Transverse colon (tissue), 4 donors: ENCODE results near the gene ETHE1. TPM values are rescaled to one million over a fixed set of nuclear protein-coding genes. Genes with fewer than 3 reads are reported as not detected.

Experiments
- DNase-seq: peaks from one replicate; pipeline ENCODE4 v3.0.0-alpha.2; 2019
- H3K27ac ChIP-seq, 4 donors: fragments of 200-600 bp; sonication (generic); 2 replicates each; pipeline ENCODE4 v1.5.1; 2016 to 2018; ENCODE audit warnings: inconsistent platforms in 4 of 4
- H3K27me3 ChIP-seq: fragments of 200-600 bp; sonication (generic); 2 replicates; pipeline ENCODE4 v1.5.1; 2017; ENCODE audit warnings: inconsistent platforms
- H3K36me3 ChIP-seq, 4 donors: fragments of 200-600 bp; sonication (generic); 2 replicates each; pipeline ENCODE4 v1.5.1; 2017 to 2019; ENCODE audit warnings: inconsistent platforms in 4 of 4
- H3K4me1 ChIP-seq, 4 donors: fragments of 200-600 bp; sonication (generic); 2 replicates each; pipeline ENCODE4 v1.5.1; 2017 to 2020; ENCODE audit warnings: inconsistent platforms in 4 of 4
- H3K4me3 ChIP-seq, 4 donors: fragments of 200-600 bp; sonication (generic); 1 replicate in 1 of 4; 2 replicates in 3 of 4; pipeline versions ENCODE4 v1.5.1 to v1.6.1; 2017 to 2019; ENCODE audit warnings: inconsistent platforms in 4 of 4
- H3K9me3 ChIP-seq, 2 donors: fragments of 200-600 bp; sonication (generic); 2 replicates each; pipeline ENCODE4 v1.5.1; 2017 to 2019; ENCODE audit warnings: inconsistent platforms in 2 of 2
- CTCF ChIP-seq, 5 experiments: fragments of 200-600 bp in 3 of 5; fragments of 450-650 bp in 2 of 5; sonication (generic) in 3 of 5; IDR thresholded peaks; 1 replicate in 2 of 5; 2 replicates in 3 of 5; pipeline ENCODE4 v1.5.1; 2016 to 2017; ENCODE audit warnings: antibody characterized with exemption in 5 of 5, inconsistent platforms in 3 of 5, mild to moderate bottlenecking in 2 of 5, moderate library complexity in 1 of 5
- EP300 ChIP-seq: sonication (generic); formaldehyde crosslinking; IDR thresholded peaks from one replicate; pipeline ENCODE4 v1.6.1; 2017; ENCODE audit warnings: antibody characterized with exemption, low read depth
- POLR2A ChIP-seq: fragments of 450-650 bp; IDR thresholded peaks from one replicate; pipeline ENCODE4 v1.6.1; 2016; ENCODE audit warnings: antibody characterized with exemption, mild to moderate bottlenecking, moderate library complexity
- POLR2AphosphoS5 ChIP-seq, 3 donors: sonication (generic); formaldehyde crosslinking; IDR thresholded peaks; one replicate each; pipeline ENCODE4 v1.6.1; 2016; ENCODE audit warnings: antibody characterized with exemption in 3 of 3
- WGBS, 2 donors: methylation state at CpG; one replicate each; pipeline ENCODE4 v1.1.5; 2018; ENCODE audit warnings: low coverage in 1 of 2; 5-methylcytosine and 5-hydroxymethylcytosine counted together
- in situ Hi-C, 4 donors: fragments of 200-750 bp; cut with MboI; loops; one replicate each; pipeline versions ENCODE4 v1.15.0 to v1.15.1; 2017; ENCODE audit warnings: low sequenced_read_pairs in 3 of 4, low pct_ligation_motif_present in 1 of 4, low pct_unique_long_range_greater_than_20kb in 1 of 4
- intact Hi-C: fragments of 100-400 bp; cut with DNase I; formaldehyde crosslinking; loops from one replicate; pipeline ENCODE4 v1.15.1; 2023; ENCODE audit warnings: low total_unique reads
- total RNA-seq, 4 donors: library from RNA; depleted of rRNA; stranded (reverse); fragments of >200 nt; gene quantifications; one replicate each; pipeline ENCODE4 v1.1.0, GENCODE V29; 2016

ETHE1 gene
- total RNA-seq, 4 donors from 2014 or later = 438 to 667 (median 458) TPM

- Histone ChIP-seq H3K27ac (no peak overlapping the region), H3K4me1 (peaks cover 0 to 13% (median 7%) of the 10 kb centered on the region in 4 donors), H3K27me3 (no peaks in the 10 kb centered on the region), H3K36me3 (no peaks in the 10 kb centered on the region), H3K4me3 (no peak overlapping the region), H3K9me3 (no peaks in the 10 kb centered on the region)
- DNase-seq = no peak
- WGBS, 2 donors = 90 to 98% methylated on average over 2 to 12 of the region's 12 CpGs
- in situ Hi-C loops (no loop called here), intact Hi-C loops (loop anchor here (10.0 kb wide), 1 partner anchor 93 kb away; no protein-coding TSS in a partner anchor)
- TF ChIP-seq EP300 = no peak
- no peak for TF ChIP-seq CTCF (IDR thresholded peaks at IDR 0.05)
- TF ChIP-seq POLR2A = no peak
- TF ChIP-seq POLR2AphosphoS5 (IDR thresholded peaks at IDR 0.05) = no peak
These were observed 34.4 kb upstream of the ETHE1 start for GRCh38 chr19:43561139-43561970.

GRCh38 chr19:43560687-43561086, 33.7 kb upstream of the ETHE1 start:
- in situ Hi-C loops (no loop called here), intact Hi-C loops (loop anchor here (1.0 to 10.0 kb wide), 2 partner anchors 32 to 94 kb away; no protein-coding TSS in a partner anchor)
- no peak for DNase-seq
- 89% methylated on average over 6 of the region's 6 CpGs; no CpG with 5 or more reads in 1 of the 2 donors for WGBS, 2 donors
- TF ChIP-seq POLR2AphosphoS5 (IDR thresholded peaks at IDR 0.05) = no peak
- no peak overlapping the region for H3K4me3 ChIP-seq
- H3K36me3 ChIP-seq = peaks cover 0 to 6% (median 0%) of the 10 kb centered on the region in 4 donors
- H3K4me1 ChIP-seq = peaks cover 0 to 13% (median 7%) of the 10 kb centered on the region in 4 donors
- no peak overlapping the region for H3K27ac ChIP-seq
- no peaks in the 10 kb centered on the region for H3K27me3 ChIP-seq
- H3K9me3 ChIP-seq = no peaks in the 10 kb centered on the region

- H3K4me3 ChIP-seq = no peak overlapping the region
- in situ Hi-C loops (loop anchor here in 1 of 4 donors (10.0 kb wide), 1 partner anchor 90 kb away; no protein-coding TSS in a partner anchor), intact Hi-C loops (no loop called here)
- TF ChIP-seq CTCF (IDR thresholded peaks at IDR 0.05) (peak; percentile 44 to 68 (median 54)), POLR2A (no peak)
- no peaks in the 10 kb centered on the region for H3K27me3 ChIP-seq
- no peak overlapping the region for H3K27ac ChIP-seq
- peak; percentile 79 for DNase-seq
- no peaks in the 10 kb centered on the region for H3K4me1 ChIP-seq
- H3K36me3 ChIP-seq = peaks cover 0 to 36% (median 11%) of the 10 kb centered on the region in 4 donors
- 42 to 62% methylated on average over 3 to 8 of the region's 8 CpGs for WGBS, 2 donors
- H3K9me3 ChIP-seq = no peaks in the 10 kb centered on the region
These were observed 28.3 kb upstream of the ETHE1 start for GRCh38 chr19:43555185-43555770.

GRCh38 chr19:43554317-43554895, 27.4 kb upstream of the ETHE1 start:
- peaks cover 0 to 40% (median 11%) of the 10 kb centered on the region in 4 donors for H3K36me3 ChIP-seq
- in situ Hi-C loops (loop anchor here in 1 of 4 donors (10.0 kb wide), 1 partner anchor 90 kb away; no protein-coding TSS in a partner anchor), intact Hi-C loops (no loop called here)
- DNase-seq = no peak
- H3K9me3 ChIP-seq = no peaks in the 10 kb centered on the region
- no peak overlapping the region for H3K27ac ChIP-seq
- TF ChIP-seq POLR2AphosphoS5 (IDR thresholded peaks at IDR 0.05) (no peak), POLR2A (no peak), EP300 (no peak), CTCF (IDR thresholded peaks at IDR 0.05) (no peak)
- H3K4me3 ChIP-seq = no peak overlapping the region
- no peaks in the 10 kb centered on the region for H3K4me1 ChIP-seq
- no peaks in the 10 kb centered on the region for H3K27me3 ChIP-seq
- 98 to 99% methylated on average over 10 to 15 of the region's 15 CpGs for WGBS, 2 donors
